ENCODE results near the gene DHRSX. TPM values are rescaled to one million over a fixed set of nuclear protein-coding genes. Genes with fewer than 3 reads are reported as not detected.

Gene DHRSX
- total RNA-seq, 1 donor from 2014 or later, result 37.1 TPM

DNA sequence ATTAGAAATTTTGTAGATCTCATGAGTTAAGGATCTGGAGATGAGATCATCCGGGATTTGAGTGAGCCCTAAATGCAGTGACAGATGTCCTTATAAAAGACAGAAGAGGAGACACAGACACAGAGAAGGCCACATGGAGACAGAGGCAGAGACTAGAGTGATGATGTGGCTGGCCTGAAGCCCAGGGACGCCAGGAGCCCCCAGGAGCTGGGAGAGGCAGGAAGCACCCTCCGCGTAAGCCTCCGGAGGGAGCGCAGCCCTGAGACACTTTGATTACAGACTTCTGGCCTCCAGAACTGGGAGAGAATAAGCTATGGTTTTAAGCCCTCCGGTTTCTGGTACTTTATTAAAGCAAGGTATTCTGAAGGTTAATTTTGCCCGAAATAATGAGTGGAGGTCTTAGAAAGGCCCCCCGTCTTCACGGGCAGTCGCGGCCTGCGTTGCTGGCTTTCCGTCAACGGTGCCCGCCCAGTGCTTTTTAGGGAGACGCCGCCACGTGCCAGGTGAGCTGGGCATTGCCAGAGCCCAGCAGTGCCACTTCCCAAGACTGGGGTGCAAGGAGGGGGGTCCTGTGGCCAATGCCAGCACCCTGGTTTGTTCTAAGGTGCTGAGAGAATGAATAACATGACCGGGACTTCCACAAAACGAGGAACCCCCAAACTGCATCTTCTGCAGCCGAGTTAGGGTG lies 8.1 kb downstream of the DHRSX start:
- peaks cover 8% of the 10 kb centered on the region for H3K9me3 Mint-ChIP-seq (ENCODE audit: unreplicated experiment)
- peaks cover 2% of the 10 kb centered on the region for H3K27me3 Mint-ChIP-seq (ENCODE audit: unreplicated experiment)
- peaks cover 15% of the 10 kb centered on the region for H3K4me1 Mint-ChIP-seq (ENCODE audit: low read depth, unreplicated experiment)
- peak overlapping the region; percentile 39 for H3K4me3 Mint-ChIP-seq (ENCODE audit: unreplicated experiment)
- no peak for DNase-seq
- TF ChIP-seq, protein P1, sequence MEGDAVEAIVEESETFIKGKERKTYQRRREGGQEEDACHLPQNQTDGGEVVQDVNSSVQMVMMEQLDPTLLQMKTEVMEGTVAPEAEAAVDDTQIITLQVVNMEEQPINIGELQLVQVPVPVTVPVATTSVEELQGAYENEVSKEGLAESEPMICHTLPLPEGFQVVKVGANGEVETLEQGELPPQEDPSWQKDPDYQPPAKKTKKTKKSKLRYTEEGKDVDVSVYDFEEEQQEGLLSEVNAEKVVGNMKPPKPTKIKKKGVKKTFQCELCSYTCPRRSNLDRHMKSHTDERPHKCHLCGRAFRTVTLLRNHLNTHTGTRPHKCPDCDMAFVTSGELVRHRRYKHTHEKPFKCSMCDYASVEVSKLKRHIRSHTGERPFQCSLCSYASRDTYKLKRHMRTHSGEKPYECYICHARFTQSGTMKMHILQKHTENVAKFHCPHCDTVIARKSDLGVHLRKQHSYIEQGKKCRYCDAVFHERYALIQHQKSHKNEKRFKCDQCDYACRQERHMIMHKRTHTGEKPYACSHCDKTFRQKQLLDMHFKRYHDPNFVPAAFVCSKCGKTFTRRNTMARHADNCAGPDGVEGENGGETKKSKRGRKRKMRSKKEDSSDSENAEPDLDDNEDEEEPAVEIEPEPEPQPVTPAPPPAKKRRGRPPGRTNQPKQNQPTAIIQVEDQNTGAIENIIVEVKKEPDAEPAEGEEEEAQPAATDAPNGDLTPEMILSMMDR (IDR thresholded peaks at IDR 0.05; ENCODE audit: partially characterized antibody, unreplicated experiment), result no peak
- peaks cover 13% of the 10 kb centered on the region for H3K36me3 Mint-ChIP-seq (ENCODE audit: unreplicated experiment)
- H3K27ac Mint-ChIP-seq (ENCODE audit: unreplicated experiment), result peak overlapping the region; percentile 69

- H3K4me1 Mint-ChIP-seq (ENCODE audit: low read depth, unreplicated experiment), result peaks cover 18% of the 10 kb centered on the region
- H3K27me3 Mint-ChIP-seq (ENCODE audit: unreplicated experiment), result peaks cover 2% of the 10 kb centered on the region
- H3K27ac Mint-ChIP-seq (ENCODE audit: unreplicated experiment), result no peak overlapping the region
- H3K9me3 Mint-ChIP-seq (ENCODE audit: unreplicated experiment), result peaks cover 8% of the 10 kb centered on the region
- peaks cover 15% of the 10 kb centered on the region for H3K36me3 Mint-ChIP-seq (ENCODE audit: unreplicated experiment)
- no peak for DNase-seq
- H3K4me3 Mint-ChIP-seq (ENCODE audit: unreplicated experiment), result no peak overlapping the region
- TF ChIP-seq, protein P1 (IDR thresholded peaks at IDR 0.05; ENCODE audit: partially characterized antibody, unreplicated experiment), result no peak
These were observed 10.1 kb downstream of the DHRSX start for GRCh38 chrX:2490634-2491033.

- peak; percentile 6 for DNase-seq
- H3K4me1 Mint-ChIP-seq (ENCODE audit: low read depth, unreplicated experiment), result peaks cover 21% of the 10 kb centered on the region
- no peak overlapping the region for H3K27ac Mint-ChIP-seq (ENCODE audit: unreplicated experiment)
- peaks cover 9% of the 10 kb centered on the region for H3K9me3 Mint-ChIP-seq (ENCODE audit: unreplicated experiment)
- no peak overlapping the region for H3K4me3 Mint-ChIP-seq (ENCODE audit: unreplicated experiment)
- H3K27me3 Mint-ChIP-seq (ENCODE audit: unreplicated experiment), result peaks cover 2% of the 10 kb centered on the region
- H3K36me3 Mint-ChIP-seq (ENCODE audit: unreplicated experiment), result peaks cover 15% of the 10 kb centered on the region
- TF ChIP-seq, protein P1 (IDR thresholded peaks at IDR 0.05; ENCODE audit: partially characterized antibody, unreplicated experiment), result no peak
These were observed 11.0 kb downstream of the DHRSX start for GRCh38 chrX:2489446-2490445.

DNA sequence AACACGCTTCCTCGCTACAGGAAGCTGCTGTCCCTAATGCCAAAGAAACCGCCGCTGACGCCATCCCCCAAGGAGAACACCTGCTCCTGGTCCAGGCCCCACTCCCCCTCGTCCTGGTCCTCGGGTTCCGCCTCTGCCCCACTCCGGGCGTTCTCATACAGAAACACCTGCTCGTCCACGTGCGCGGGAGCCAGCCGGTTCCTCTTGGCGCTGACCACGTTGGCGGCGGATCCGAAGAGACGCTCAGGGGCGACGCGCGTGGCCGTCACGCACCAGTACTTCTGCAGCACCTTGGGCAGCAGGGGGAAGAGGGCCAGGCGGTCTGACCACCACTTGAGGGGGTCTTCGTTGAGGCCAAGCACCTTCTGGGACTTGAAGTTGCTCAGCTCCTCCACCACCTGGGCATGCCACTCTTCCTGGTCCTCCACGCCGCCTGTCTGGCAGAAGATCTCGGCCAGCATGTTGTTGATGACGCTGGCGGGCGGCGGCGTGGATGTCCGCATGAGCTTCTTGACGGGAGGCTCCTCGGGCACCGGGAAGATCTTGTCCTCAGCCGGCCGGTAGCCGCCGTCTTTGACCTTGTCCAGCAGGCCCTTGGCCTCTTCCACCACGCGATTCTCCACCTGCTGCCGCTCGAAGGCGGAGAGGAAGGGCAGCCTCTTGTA lies 12.0 kb downstream of the DHRSX start:
- DNase-seq, result no peak
- Mint-ChIP-seq H3K36me3 (ENCODE audit: unreplicated experiment) (peaks cover 15% of the 10 kb centered on the region), H3K4me3 (ENCODE audit: unreplicated experiment) (no peak overlapping the region), H3K4me1 (ENCODE audit: low read depth, unreplicated experiment) (peaks cover 26% of the 10 kb centered on the region), H3K27ac (ENCODE audit: unreplicated experiment) (no peak overlapping the region), H3K27me3 (ENCODE audit: unreplicated experiment) (peaks cover 2% of the 10 kb centered on the region), H3K9me3 (ENCODE audit: unreplicated experiment) (peaks cover 9% of the 10 kb centered on the region)
- TF ChIP-seq, protein P1 (IDR thresholded peaks at IDR 0.05; ENCODE audit: partially characterized antibody, unreplicated experiment), result no peak
